ENCODE results near the gene USP22.

The USP22 gene

GRCh38 chr17:20996724-20997615 is 45.8 kb downstream of the USP22 start:
- FAIRE-seq (no peak), DNase-seq (ENCODE audit: insufficient read length, low spot score) (no peak)
- no peak for TF ChIP-seq POLR2A (IDR thresholded peaks at IDR 0.05; ENCODE audit: low read depth, low read length)

GRCh38 chr17:20995873-20996723 is 46.7 kb downstream of the USP22 start:
- no peak for TF ChIP-seq POLR2A (IDR thresholded peaks at IDR 0.05; ENCODE audit: low read depth, low read length)
- no peak for DNase-seq (ENCODE audit: insufficient read length, low spot score)
- no peak for FAIRE-seq

GRCh38 chr17:20995164-20995872 is 47.5 kb downstream of the USP22 start:
- DNase-seq (ENCODE audit: insufficient read length, low spot score) (no peak), FAIRE-seq (no peak)
- TF ChIP-seq POLR2A (IDR thresholded peaks at IDR 0.05; ENCODE audit: low read depth, low read length): no peak

GRCh38 chr17:20994779-20995149 is 48.0 kb downstream of the USP22 start:
- FAIRE-seq (no peak), DNase-seq (ENCODE audit: insufficient read length, low spot score) (no peak)
- no peak for TF ChIP-seq POLR2A (IDR thresholded peaks at IDR 0.05; ENCODE audit: low read depth, low read length)

GRCh38 chr17:20993863-20994778 is 48.7 kb downstream of the USP22 start:
- TF ChIP-seq POLR2A (IDR thresholded peaks at IDR 0.05; ENCODE audit: low read depth, low read length): no peak
- FAIRE-seq: no peak
- DNase-seq (ENCODE audit: insufficient read length, low spot score): no peak

- DNase-seq (ENCODE audit: insufficient read length, low spot score): peak; percentile 90
- FAIRE-seq: no peak
Measured at GRCh38 chr17:20992987-20993862, 49.6 kb downstream of the USP22 start.

GRCh38 chr17:20992416-20992815 is 50.4 kb downstream of the USP22 start:
- DNase-seq (ENCODE audit: insufficient read length, low spot score) (no peak), FAIRE-seq (no peak)
- no peak for TF ChIP-seq POLR2A (IDR thresholded peaks at IDR 0.05; ENCODE audit: low read depth, low read length)

More at GRCh38 chr17:20992987-20993862, 49.6 kb downstream of the USP22 start:
- no peak for TF ChIP-seq POLR2A (IDR thresholded peaks at IDR 0.05; ENCODE audit: low read depth, low read length)

- FAIRE-seq (no peak), DNase-seq (ENCODE audit: insufficient read length, low spot score) (no peak)
- no peak for TF ChIP-seq POLR2A (IDR thresholded peaks at IDR 0.05; ENCODE audit: low read depth, low read length)
Measured at GRCh38 chr17:20991276-20992037, 51.4 kb downstream of the USP22 start.

GRCh38 chr17:20989991-20990855 is 52.6 kb downstream of the USP22 start:
- no peak for FAIRE-seq
- no peak for TF ChIP-seq POLR2A (IDR thresholded peaks at IDR 0.05; ENCODE audit: low read depth, low read length)
- no peak for DNase-seq (ENCODE audit: insufficient read length, low spot score)

- no peak for FAIRE-seq
- no peak for DNase-seq (ENCODE audit: insufficient read length, low spot score)
- no peak for TF ChIP-seq POLR2A (IDR thresholded peaks at IDR 0.05; ENCODE audit: low read depth, low read length)
Measured at GRCh38 chr17:20989481-20989880, 53.3 kb downstream of the USP22 start.

- no peak for TF ChIP-seq POLR2A (IDR thresholded peaks at IDR 0.05; ENCODE audit: low read depth, low read length)
- DNase-seq (ENCODE audit: insufficient read length, low spot score): no peak
- no peak for FAIRE-seq
Measured at GRCh38 chr17:20988896-20989295, 53.9 kb downstream of the USP22 start.
